K562 (cell line): ENCODE measurements around the gene TMEM131.

Source experiments
- BCOR ChIP-seq: fragments of 450-650 bp; IDR thresholded peaks from 2 replicates; pipeline ENCODE4 v1.6.1; 2016
- DNMT1 ChIP-seq: fragments of 450-650 bp; IDR thresholded peaks from 2 replicates; pipeline ENCODE4 v1.6.1; 2016; ENCODE audit warnings: antibody characterized with exemption, mild to moderate bottlenecking
- EP300 ChIP-seq: IDR thresholded peaks from 2 replicates; pipeline ENCODE4 v1.6.1; 2012; ENCODE audit warnings: low read length, improper control_type of control experiment
- MEF2A ChIP-seq: IDR thresholded peaks from 2 replicates; pipeline ENCODE4 v1.6.1; 2011; ENCODE audit warnings: low read depth, mild to moderate bottlenecking, low read length, moderate library complexity; ENCODE audit not compliant: control insufficient read depth
- POLR2A ChIP-seq: fragments of 450-650 bp; conservative IDR thresholded peaks from 2 replicates; pipeline ENCODE4 v1.6.1; 2016
- RAD21 ChIP-seq, 2 experiments: fragments of 250-450 bp in 1 of 2; fragments of 450-650 bp in 1 of 2; sonication (Bioruptor Pico) in 1 of 2; formaldehyde crosslinking in 1 of 2; IDR thresholded peaks in 1 of 2; conservative IDR thresholded peaks in 1 of 2; 2 replicates each; pipeline versions ENCODE4 v1.4.0 to v1.8.0; 2020 to 2022; ENCODE audit warnings: mild to moderate bottlenecking in 2 of 2, moderate library complexity in 1 of 2
- ZNF121 ChIP-seq: sonication (generic); formaldehyde crosslinking; conservative IDR thresholded peaks from 2 replicates; pipeline ENCODE4 v1.8.0; 2022; ENCODE audit warnings: missing genetic modification reagents
- ZNF134 ChIP-seq: fragments of 250-450 bp; sonication (Bioruptor Pico); conservative IDR thresholded peaks from 2 replicates; pipeline ENCODE4 v1.4.0; 2020
- TF ChIP-seq, protein P1 (sequence below), 2 experiments: fragments of 450-650 bp; formaldehyde crosslinking in 1 of 2; IDR thresholded peaks; 2 replicates each; pipeline versions ENCODE4 v1.4.0 to v1.6.1; 2014 to 2020; ENCODE audit warnings: mild to moderate bottlenecking in 2 of 2, borderline replicate concordance in 1 of 2, low read depth in 1 of 2
- TF ChIP-seq, protein P2 (sequence below), 3 experiments: IDR thresholded peaks in 2 of 3; conservative IDR thresholded peaks in 1 of 3; 2 replicates each; pipeline ENCODE4 v1.5.1; 2011 to 2012; ENCODE audit warnings: low read length in 3 of 3, mild to moderate bottlenecking in 3 of 3, control low read depth in 2 of 3, improper control_type of control experiment in 1 of 3, inconsistent platforms in 1 of 3, low read depth in 1 of 3, mixed read lengths in 1 of 3, moderate library complexity in 1 of 3; ENCODE audit not compliant: insufficient read depth in 2 of 3
- TF ChIP-seq, protein P3 (sequence below): fragments of 250-450 bp; sonication (Bioruptor Pico); IDR thresholded peaks from 2 replicates; pipeline ENCODE4 v1.4.0; 2020; ENCODE audit warnings: mild to moderate bottlenecking, moderate library complexity, borderline replicate concordance

DNA sequence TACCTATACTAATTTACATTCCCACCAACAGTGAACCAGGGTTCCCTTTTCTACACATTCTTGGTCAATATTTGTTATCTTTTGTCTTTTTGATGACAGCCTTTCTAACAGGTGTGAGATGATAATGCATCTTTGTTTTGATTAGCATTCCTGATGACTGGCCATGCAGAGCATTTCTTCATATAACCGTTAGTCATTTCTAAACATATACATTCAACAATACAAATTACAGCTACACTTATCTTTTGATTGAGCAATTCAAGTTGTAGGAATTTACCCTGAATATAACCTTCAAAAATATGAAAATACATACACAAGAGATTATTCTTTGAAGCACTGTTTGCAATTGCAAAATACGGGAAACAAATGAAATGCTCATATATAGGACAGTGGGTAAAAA, 94.9 kb downstream of the TMEM131 start:
- TF ChIP-seq DNMT1 (no peak), EP300 (no peak), RAD21 (CRISPR knock-in tag; conservative IDR thresholded peaks at IDR 0.05 in 1 of 2, IDR thresholded peaks at IDR 0.05 in 1 of 2) (no peak), MEF2A (no peak), POLR2A (no peak), BCOR (no peak), ZNF134 (no peak), ZNF121 (CRISPR knock-in tag) (no peak)
- TF ChIP-seq, protein P1, sequence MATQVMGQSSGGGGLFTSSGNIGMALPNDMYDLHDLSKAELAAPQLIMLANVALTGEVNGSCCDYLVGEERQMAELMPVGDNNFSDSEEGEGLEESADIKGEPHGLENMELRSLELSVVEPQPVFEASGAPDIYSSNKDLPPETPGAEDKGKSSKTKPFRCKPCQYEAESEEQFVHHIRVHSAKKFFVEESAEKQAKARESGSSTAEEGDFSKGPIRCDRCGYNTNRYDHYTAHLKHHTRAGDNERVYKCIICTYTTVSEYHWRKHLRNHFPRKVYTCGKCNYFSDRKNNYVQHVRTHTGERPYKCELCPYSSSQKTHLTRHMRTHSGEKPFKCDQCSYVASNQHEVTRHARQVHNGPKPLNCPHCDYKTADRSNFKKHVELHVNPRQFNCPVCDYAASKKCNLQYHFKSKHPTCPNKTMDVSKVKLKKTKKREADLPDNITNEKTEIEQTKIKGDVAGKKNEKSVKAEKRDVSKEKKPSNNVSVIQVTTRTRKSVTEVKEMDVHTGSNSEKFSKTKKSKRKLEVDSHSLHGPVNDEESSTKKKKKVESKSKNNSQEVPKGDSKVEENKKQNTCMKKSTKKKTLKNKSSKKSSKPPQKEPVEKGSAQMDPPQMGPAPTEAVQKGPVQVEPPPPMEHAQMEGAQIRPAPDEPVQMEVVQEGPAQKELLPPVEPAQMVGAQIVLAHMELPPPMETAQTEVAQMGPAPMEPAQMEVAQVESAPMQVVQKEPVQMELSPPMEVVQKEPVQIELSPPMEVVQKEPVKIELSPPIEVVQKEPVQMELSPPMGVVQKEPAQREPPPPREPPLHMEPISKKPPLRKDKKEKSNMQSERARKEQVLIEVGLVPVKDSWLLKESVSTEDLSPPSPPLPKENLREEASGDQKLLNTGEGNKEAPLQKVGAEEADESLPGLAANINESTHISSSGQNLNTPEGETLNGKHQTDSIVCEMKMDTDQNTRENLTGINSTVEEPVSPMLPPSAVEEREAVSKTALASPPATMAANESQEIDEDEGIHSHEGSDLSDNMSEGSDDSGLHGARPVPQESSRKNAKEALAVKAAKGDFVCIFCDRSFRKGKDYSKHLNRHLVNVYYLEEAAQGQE (IDR thresholded peaks at IDR 0.05; ENCODE audit: borderline replicate concordance) = no peak
- TF ChIP-seq, protein P1 (CRISPR knock-in tag; IDR thresholded peaks at IDR 0.05; ENCODE audit: low read depth) = no peak
- TF ChIP-seq, protein P2, sequence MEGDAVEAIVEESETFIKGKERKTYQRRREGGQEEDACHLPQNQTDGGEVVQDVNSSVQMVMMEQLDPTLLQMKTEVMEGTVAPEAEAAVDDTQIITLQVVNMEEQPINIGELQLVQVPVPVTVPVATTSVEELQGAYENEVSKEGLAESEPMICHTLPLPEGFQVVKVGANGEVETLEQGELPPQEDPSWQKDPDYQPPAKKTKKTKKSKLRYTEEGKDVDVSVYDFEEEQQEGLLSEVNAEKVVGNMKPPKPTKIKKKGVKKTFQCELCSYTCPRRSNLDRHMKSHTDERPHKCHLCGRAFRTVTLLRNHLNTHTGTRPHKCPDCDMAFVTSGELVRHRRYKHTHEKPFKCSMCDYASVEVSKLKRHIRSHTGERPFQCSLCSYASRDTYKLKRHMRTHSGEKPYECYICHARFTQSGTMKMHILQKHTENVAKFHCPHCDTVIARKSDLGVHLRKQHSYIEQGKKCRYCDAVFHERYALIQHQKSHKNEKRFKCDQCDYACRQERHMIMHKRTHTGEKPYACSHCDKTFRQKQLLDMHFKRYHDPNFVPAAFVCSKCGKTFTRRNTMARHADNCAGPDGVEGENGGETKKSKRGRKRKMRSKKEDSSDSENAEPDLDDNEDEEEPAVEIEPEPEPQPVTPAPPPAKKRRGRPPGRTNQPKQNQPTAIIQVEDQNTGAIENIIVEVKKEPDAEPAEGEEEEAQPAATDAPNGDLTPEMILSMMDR (IDR thresholded peaks at IDR 0.05 in 2 of 3, conservative IDR thresholded peaks at IDR 0.05 in 1 of 3; ENCODE audit: insufficient read depth in 2 of 3, low read depth in 1 of 3, low read length in 3 of 3) = no peak
- TF ChIP-seq, protein P3, sequence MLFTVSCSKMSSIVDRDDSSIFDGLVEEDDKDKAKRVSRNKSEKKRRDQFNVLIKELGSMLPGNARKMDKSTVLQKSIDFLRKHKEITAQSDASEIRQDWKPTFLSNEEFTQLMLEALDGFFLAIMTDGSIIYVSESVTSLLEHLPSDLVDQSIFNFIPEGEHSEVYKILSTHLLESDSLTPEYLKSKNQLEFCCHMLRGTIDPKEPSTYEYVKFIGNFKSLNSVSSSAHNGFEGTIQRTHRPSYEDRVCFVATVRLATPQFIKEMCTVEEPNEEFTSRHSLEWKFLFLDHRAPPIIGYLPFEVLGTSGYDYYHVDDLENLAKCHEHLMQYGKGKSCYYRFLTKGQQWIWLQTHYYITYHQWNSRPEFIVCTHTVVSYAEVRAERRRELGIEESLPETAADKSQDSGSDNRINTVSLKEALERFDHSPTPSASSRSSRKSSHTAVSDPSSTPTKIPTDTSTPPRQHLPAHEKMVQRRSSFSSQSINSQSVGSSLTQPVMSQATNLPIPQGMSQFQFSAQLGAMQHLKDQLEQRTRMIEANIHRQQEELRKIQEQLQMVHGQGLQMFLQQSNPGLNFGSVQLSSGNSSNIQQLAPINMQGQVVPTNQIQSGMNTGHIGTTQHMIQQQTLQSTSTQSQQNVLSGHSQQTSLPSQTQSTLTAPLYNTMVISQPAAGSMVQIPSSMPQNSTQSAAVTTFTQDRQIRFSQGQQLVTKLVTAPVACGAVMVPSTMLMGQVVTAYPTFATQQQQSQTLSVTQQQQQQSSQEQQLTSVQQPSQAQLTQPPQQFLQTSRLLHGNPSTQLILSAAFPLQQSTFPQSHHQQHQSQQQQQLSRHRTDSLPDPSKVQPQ (CRISPR knock-in tag) = no peak
